Tibial nerve (tissue), 3 donors: ENCODE data around the gene POLK.

ENCODE experiments used
- CTCF ChIP-seq, 5 experiments: fragments of 200-600 bp in 3 of 5; fragments of 450-650 bp in 2 of 5; sonication (generic) in 3 of 5; IDR thresholded peaks; one replicate each; pipeline ENCODE4 v1.5.1; 2016 to 2019; ENCODE audit warnings: antibody characterized with exemption in 5 of 5, mild to moderate bottlenecking in 3 of 5, moderate library complexity in 2 of 5
- POLR2A ChIP-seq, 2 donors: fragments of 450-650 bp; IDR thresholded peaks; one replicate each; pipeline ENCODE4 v1.6.1; 2017; ENCODE audit warnings: antibody characterized with exemption in 2 of 2, mild to moderate bottlenecking in 2 of 2, moderate library complexity in 2 of 2

- TF ChIP-seq CTCF (IDR thresholded peaks at IDR 0.05) (no peak), POLR2A (IDR thresholded peaks at IDR 0.05) (no peak)
These were observed 104.7 kb downstream of the POLK start for GRCh38 chr5:75616371-75616881.
